GM21723 (cell line): Measurements from ENCODE around the gene RRH.

Experiments
- ATAC-seq: cut with Tn5 transposase; IDR thresholded peaks from one replicate; pipeline ENCODE4 v1.9.1; 2021; ENCODE audit warnings: mild to moderate bottlenecking, moderate library complexity; ENCODE audit not compliant: unreplicated experiment

Gene RRH

GRCh38 chr4:109879636-109880314 is 52.0 kb downstream of the RRH start:
- ATAC-seq: no peak

DNA sequence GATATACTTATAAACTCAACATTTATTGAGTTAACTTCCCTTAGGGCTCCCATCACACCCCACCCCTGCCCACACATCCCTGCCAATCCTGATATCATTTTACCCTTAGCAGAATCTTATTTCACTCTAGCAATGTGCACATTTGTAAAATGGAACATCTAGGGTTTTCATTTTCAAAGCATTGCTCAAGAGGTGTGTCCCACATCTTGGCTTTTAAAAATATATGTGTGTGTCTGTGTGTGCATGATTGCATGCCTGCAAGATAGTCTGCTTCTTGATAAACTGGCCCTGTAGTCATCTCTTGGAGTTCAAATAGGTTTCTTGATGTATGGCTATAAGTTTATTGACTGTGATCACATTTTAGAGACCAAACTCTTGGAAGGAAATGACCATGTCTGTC is 58.5 kb downstream of the RRH start:
- ATAC-seq: no peak

- ATAC-seq: no peak
These were observed 59.3 kb downstream of the RRH start for GRCh38 chr4:109887071-109887470.

- ATAC-seq: no peak
These were observed 62.3 kb downstream of the RRH start for GRCh38 chr4:109890076-109890475.
